GM19099 (cell line): ENCODE results near the gene WDR47.

ENCODE experiments used
- POLR2A ChIP-seq: IDR thresholded peaks from 3 replicates; pipeline ENCODE4 v1.6.1; 2011; ENCODE audit warnings: low read depth; ENCODE audit not compliant: insufficient read length; ENCODE audit errors: extremely low read depth

WDR47 gene

GRCh38 chr1:109069294-109069693, 27.4 kb upstream of the WDR47 start:
- TF ChIP-seq POLR2A, result no peak

- TF ChIP-seq POLR2A, result no peak
These were observed 26.0 kb upstream of the WDR47 start for GRCh38 chr1:109067883-109068282.

GRCh38 chr1:109065137-109065536, 23.2 kb upstream of the WDR47 start:
- TF ChIP-seq POLR2A, result no peak

- TF ChIP-seq POLR2A, result no peak
These were observed 19.3 kb upstream of the WDR47 start for GRCh38 chr1:109061183-109061582.

GRCh38 chr1:109060707-109061106, 18.8 kb upstream of the WDR47 start:
- TF ChIP-seq POLR2A, result no peak

- no peak for TF ChIP-seq POLR2A
These were observed 17.1 kb upstream of the WDR47 start for GRCh38 chr1:109059026-109059425.

- no peak for TF ChIP-seq POLR2A
These were observed 14.2 kb upstream of the WDR47 start for GRCh38 chr1:109056064-109056463.

- TF ChIP-seq POLR2A, result no peak
These were observed 8.5 kb upstream of the WDR47 start for GRCh38 chr1:109050228-109050995.

GRCh38 chr1:109048335-109048734, 6.4 kb upstream of the WDR47 start:
- TF ChIP-seq POLR2A, result no peak

GRCh38 chr1:109047339-109047738, 5.4 kb upstream of the WDR47 start:
- no peak for TF ChIP-seq POLR2A

- no peak for TF ChIP-seq POLR2A
These were observed 4.8 kb upstream of the WDR47 start for GRCh38 chr1:109046671-109047070.

GRCh38 chr1:109045595-109045994, 3.7 kb upstream of the WDR47 start:
- no peak for TF ChIP-seq POLR2A

- TF ChIP-seq POLR2A, result no peak
These were observed 797 bp downstream of the WDR47 start for GRCh38 chr1:109040989-109041620.

GRCh38 chr1:109040627-109040988, 1.3 kb downstream of the WDR47 start:
- TF ChIP-seq POLR2A, result no peak

GRCh38 chr1:109034382-109034781, 7.5 kb downstream of the WDR47 start:
- TF ChIP-seq POLR2A, result no peak

- TF ChIP-seq POLR2A, result no peak
These were observed 14.1 kb downstream of the WDR47 start for GRCh38 chr1:109027841-109028240.
